ENCODE data around the gene CEMIP. TPM values are rescaled to one million over a fixed set of nuclear protein-coding genes. Genes with fewer than 3 reads are reported as not detected.

The CEMIP gene
- total RNA-seq, 2 donors from 2014 or later = 1.1 to 1.2 TPM

DNA sequence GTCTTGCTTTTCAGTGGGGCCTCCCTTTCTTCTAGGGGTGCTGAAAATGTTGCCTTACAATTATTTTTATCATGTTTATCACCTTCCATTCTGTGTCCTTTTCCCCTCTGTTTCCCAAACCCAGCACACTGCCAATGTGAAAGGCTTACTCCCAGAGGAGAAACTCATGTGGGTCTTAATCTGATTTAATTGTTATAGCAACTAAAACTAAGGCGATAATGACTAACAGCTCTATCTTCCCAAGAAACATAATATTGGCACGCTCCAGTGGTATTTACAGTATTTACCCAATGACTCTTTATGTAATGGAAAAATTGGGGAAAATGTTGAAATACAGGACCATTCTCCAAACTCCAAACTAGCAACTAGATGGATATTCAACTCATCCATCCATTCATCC is 152.0 kb downstream of the CEMIP start:
- Histone ChIP-seq H3K9me3 (no peaks in the 10 kb centered on the region), H3K27ac (no peak overlapping the region), H3K4me1 (ENCODE audit: control insufficient read depth in 1 of 2, low read depth in 2 of 2) (peaks cover 0 to 28% of the 10 kb centered on the region in 2 donors), H3K27me3 (replicated peaks; ENCODE audit: insufficient read depth) (no peaks in the 10 kb centered on the region), H3K4me3 (no peak overlapping the region), H3K36me3 (no peaks in the 10 kb centered on the region)
- ATAC-seq (ENCODE audit: insufficient number of reproducible peaks, low FRiP score, low read depth) = no peak
- DNase-seq (ENCODE audit: low spot score) = no peak
- TF ChIP-seq, protein P1, sequence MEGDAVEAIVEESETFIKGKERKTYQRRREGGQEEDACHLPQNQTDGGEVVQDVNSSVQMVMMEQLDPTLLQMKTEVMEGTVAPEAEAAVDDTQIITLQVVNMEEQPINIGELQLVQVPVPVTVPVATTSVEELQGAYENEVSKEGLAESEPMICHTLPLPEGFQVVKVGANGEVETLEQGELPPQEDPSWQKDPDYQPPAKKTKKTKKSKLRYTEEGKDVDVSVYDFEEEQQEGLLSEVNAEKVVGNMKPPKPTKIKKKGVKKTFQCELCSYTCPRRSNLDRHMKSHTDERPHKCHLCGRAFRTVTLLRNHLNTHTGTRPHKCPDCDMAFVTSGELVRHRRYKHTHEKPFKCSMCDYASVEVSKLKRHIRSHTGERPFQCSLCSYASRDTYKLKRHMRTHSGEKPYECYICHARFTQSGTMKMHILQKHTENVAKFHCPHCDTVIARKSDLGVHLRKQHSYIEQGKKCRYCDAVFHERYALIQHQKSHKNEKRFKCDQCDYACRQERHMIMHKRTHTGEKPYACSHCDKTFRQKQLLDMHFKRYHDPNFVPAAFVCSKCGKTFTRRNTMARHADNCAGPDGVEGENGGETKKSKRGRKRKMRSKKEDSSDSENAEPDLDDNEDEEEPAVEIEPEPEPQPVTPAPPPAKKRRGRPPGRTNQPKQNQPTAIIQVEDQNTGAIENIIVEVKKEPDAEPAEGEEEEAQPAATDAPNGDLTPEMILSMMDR (IDR thresholded peaks at IDR 0.05) = no peak

DNA sequence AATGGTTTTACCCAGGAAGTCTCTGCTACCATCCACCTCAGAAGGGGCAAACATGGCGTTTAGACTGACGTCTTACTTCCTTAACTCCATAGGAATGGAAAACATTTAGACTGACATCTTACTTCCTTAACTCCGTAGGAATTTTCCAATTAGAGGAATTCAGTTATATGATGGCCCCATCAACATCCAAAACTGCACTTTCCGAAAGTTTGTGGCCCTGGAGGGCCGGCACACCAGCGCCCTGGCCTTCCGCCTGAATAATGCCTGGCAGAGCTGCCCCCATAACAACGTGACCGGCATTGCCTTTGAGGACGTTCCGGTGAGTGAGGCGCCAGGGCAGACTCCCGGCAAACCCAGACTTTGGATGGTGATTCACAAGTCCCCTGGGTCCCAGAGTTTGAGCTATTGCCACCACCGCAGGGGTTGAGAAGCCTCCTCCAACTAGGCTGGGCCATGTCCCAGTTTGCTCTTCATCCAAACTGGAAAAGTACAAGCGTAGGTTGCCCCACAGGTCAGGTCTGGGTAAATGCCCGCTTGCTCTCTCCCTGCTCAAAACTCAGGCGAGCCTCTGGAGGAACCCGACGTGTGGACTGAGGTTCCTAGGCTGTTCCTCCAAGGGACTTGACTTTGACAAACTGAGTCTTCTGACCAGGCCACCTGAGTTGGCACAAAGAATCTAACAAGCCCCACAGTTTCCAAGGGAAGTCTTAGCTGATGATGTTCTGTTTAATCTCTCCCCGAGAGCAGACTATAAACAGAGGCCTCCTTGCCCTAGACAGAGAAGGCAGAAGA is 152.7 kb downstream of the CEMIP start:
- ATAC-seq (ENCODE audit: insufficient number of reproducible peaks, low FRiP score, low read depth) (peak; percentile 25), DNase-seq (ENCODE audit: low spot score) (no peak)
- H3K36me3 ChIP-seq = no peaks in the 10 kb centered on the region
- peak overlapping the region; percentile 18 to 46 for H3K27ac ChIP-seq
- TF ChIP-seq, protein P1 (IDR thresholded peaks at IDR 0.05) = no peak
- no peaks in the 10 kb centered on the region for H3K9me3 ChIP-seq
- peaks cover 0 to 28% of the 10 kb centered on the region in 2 donors for H3K4me1 ChIP-seq (ENCODE audit: control insufficient read depth in 1 of 2, low read depth in 2 of 2)
- no peaks in the 10 kb centered on the region for H3K27me3 ChIP-seq (replicated peaks; ENCODE audit: insufficient read depth)
- H3K4me3 ChIP-seq = no peak overlapping the region

DNA sequence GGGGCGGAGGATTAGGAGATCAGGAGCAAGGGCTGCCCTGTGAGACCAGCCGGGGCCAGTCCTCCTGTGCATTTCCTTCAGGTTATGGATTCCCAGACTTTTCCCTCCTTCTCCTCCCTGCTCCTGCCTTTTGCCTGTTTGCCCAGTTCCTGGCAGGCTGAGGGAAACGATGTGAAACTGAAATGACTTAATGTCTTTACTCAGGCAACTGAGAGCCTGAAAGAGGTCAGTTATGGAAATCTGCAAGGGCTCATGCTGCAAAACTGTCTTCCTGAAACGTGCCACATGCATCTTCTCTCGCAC is 153.3 kb downstream of the CEMIP start:
- ATAC-seq (ENCODE audit: insufficient number of reproducible peaks, low FRiP score, low read depth) (no peak), DNase-seq (ENCODE audit: low spot score) (no peak)
- Histone ChIP-seq H3K36me3 (no peaks in the 10 kb centered on the region), H3K27me3 (replicated peaks; ENCODE audit: insufficient read depth) (no peaks in the 10 kb centered on the region), H3K27ac (peak overlapping the region; percentile 18 to 46), H3K4me1 (ENCODE audit: control insufficient read depth in 1 of 2, low read depth in 2 of 2) (peaks cover 0 to 28% of the 10 kb centered on the region in 2 donors), H3K4me3 (no peak overlapping the region), H3K9me3 (no peaks in the 10 kb centered on the region)
- TF ChIP-seq, protein P1 (IDR thresholded peaks at IDR 0.05) = no peak

DNA sequence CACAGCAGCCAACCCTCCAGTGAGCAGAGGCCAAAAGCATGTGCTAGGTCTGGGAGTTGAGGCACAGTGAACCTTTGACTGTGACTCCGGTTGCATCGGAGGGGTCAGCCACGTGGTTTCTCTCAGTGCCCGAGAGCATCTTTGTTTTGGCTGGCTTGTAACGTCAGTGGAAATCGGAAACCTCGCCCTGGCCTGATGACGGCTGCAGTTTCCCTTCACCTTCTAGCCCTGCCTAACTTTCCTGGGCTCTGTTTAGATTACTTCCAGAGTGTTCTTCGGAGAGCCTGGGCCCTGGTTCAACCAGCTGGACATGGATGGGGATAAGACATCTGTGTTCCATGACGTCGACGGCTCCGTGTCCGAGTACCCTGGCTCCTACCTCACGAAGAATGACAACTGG is 153.8 kb downstream of the CEMIP start:
- ATAC-seq (ENCODE audit: insufficient number of reproducible peaks, low FRiP score, low read depth) (peak; percentile 64), DNase-seq (ENCODE audit: low spot score) (no peak)
- no peak overlapping the region for H3K4me3 ChIP-seq
- H3K36me3 ChIP-seq = no peaks in the 10 kb centered on the region
- H3K9me3 ChIP-seq = no peaks in the 10 kb centered on the region
- H3K27ac ChIP-seq = peak overlapping the region; percentile 18 to 46
- H3K4me1 ChIP-seq (ENCODE audit: control insufficient read depth in 1 of 2, low read depth in 2 of 2) = peaks cover 0 to 28% of the 10 kb centered on the region in 2 donors
- H3K27me3 ChIP-seq (replicated peaks; ENCODE audit: insufficient read depth) = no peaks in the 10 kb centered on the region
- TF ChIP-seq, protein P1 (IDR thresholded peaks at IDR 0.05) = no peak

DNA sequence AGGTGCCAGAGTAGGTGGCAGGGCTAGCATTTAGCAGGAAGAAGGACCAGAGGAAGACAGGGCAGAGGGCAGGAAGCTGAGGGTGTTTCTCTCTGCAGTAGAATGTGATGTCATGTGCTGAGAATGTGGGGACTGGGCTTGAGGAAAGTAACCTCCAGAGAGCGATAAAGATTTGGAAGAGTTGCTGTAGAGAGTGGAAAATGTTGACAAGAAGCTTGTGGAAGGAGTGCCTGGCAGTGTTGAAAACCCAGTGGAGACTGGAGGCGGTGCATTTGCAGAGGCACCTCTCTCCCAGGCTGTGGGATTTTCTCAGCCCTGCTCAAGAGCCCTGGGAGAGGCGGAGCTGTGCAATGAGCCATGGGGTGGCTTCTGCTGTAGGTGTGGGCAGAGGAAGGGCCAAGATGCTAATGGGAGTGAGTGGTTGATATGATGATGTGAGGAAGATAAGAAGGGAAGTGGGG is 155.6 kb downstream of the CEMIP start:
- Histone ChIP-seq H3K27ac (no peak overlapping the region), H3K9me3 (no peaks in the 10 kb centered on the region), H3K36me3 (no peaks in the 10 kb centered on the region), H3K27me3 (replicated peaks; ENCODE audit: insufficient read depth) (no peaks in the 10 kb centered on the region), H3K4me1 (ENCODE audit: control insufficient read depth in 1 of 2, low read depth in 2 of 2) (peaks cover 0 to 28% of the 10 kb centered on the region in 2 donors), H3K4me3 (no peak overlapping the region)
- TF ChIP-seq, protein P1 (IDR thresholded peaks at IDR 0.05) = no peak
- ATAC-seq (ENCODE audit: insufficient number of reproducible peaks, low FRiP score, low read depth) = no peak
- no peak for DNase-seq (ENCODE audit: low spot score)

Measured in thoracic aorta (tissue), 2 donors.